ENCODE data around the gene RPS6KB2.

The RPS6KB2 gene

DNA sequence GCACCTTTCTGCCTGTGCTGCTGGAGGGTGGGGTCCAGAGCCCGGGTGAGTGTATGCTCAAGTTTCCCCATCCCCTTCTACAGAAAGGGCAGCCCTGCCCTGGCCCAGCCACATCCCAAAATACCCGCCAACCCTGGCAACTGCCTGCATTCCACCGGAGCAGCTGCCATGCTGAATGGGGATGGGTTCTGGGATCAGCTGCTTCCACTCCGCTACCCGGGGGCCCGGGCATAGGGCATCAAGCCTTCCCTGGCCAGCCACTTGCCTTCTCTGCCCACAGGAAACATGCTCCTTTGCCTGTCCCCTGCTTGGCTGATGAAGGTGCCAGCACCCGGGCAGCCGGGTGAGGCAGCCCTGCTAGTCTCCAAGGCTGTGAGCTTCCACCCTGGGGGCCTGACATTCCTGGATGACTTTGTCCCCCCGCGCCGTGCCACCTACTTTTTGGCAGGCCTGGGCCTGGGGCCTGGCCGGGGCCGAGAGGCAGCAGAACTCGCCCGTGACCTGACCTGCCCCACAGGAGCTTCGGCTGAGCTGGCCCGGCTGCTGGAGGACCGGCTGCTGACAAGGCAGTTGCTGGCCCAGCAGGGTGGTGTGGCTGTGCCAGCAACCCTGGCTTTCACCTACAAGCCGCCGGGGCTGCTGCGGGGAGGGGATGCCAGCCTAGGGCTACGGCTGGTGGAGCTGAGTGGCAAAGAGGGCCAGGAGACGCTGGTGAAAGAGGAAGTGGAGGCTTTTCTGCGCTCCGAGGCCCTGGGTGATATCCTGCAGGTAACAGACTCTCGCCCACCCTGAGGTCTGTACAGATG lies 9.6 kb upstream of the RPS6KB2 start:
- DNase-seq (ENCODE audit: low read depth), result no peak

DNA sequence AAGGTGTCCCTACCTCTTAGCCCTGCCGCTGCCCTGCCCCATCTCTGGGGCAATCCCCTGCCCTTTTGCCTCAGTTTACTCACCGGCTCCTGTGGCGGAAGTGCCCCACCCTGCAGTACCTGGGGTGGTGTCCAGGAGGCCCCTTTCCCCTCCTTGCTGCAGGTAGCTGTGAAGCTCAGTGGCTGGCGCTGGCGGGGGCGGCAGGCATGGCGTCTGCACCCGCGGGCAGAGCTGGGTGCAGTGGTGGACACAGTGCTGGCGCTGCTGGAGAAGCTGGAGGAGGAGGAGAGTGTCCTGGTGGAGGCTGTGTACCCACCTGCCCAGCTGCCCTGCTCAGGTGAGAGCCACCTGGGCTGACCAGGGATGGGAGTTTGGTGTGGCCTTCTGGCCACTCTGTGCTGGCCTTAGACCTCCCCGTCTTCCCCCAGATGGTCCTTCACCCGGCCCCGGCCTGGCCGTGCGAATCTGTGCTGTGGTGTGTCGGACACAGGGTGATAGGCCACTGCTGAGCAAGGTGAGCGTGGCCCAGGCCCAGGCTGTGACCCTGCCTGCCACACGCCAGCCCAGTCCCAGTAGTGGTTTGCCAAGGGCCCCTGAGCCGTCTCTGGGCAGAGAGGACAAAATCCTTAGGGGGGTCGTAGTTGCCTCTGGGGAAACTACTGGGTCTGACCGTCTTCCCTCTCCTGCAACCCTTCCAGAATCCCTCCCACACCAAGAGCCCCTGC lies 8.8 kb upstream of the RPS6KB2 start:
- TF ChIP-seq, protein P1, sequence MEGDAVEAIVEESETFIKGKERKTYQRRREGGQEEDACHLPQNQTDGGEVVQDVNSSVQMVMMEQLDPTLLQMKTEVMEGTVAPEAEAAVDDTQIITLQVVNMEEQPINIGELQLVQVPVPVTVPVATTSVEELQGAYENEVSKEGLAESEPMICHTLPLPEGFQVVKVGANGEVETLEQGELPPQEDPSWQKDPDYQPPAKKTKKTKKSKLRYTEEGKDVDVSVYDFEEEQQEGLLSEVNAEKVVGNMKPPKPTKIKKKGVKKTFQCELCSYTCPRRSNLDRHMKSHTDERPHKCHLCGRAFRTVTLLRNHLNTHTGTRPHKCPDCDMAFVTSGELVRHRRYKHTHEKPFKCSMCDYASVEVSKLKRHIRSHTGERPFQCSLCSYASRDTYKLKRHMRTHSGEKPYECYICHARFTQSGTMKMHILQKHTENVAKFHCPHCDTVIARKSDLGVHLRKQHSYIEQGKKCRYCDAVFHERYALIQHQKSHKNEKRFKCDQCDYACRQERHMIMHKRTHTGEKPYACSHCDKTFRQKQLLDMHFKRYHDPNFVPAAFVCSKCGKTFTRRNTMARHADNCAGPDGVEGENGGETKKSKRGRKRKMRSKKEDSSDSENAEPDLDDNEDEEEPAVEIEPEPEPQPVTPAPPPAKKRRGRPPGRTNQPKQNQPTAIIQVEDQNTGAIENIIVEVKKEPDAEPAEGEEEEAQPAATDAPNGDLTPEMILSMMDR (IDR thresholded peaks at IDR 0.05; ENCODE audit: low read length, missing control alignments), result no peak
- no peak for DNase-seq (ENCODE audit: low read depth)
- no peak overlapping the region for H3K4me3 ChIP-seq (replicated peaks; ENCODE audit: low read depth, low read length)

More for the DNA sequence above, 9.6 kb upstream of the RPS6KB2 start:
- no peak overlapping the region for H3K4me3 ChIP-seq (replicated peaks; ENCODE audit: low read depth, low read length)
- TF ChIP-seq, protein P1 (IDR thresholded peaks at IDR 0.05; ENCODE audit: low read length, missing control alignments), result no peak

DNA sequence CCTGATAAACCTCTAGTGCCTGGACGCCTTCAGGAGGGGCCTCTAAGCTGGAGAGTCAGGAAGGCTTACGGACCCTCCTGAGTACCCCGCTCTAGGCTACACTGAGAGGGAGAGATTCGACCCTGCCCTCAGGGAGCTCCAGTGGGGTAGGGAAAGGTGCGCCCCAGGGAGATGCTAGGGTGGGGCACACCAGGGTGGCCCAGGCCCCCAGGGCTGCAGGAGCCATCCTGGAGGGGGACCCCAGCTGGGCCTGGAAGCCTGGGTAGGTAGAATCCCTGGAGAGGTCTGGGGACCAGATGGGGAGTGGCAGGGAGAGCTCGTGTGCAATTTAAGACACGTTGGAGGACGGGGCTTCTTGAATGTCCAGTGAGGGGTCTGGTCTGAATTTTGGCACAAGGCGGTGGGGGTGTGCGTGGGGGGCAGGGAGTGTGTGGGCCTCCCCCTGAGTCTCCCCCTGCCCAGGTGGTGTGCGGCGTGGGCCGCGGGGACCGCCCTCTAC lies 8.1 kb upstream of the RPS6KB2 start:
- TF ChIP-seq, protein P1 (IDR thresholded peaks at IDR 0.05; ENCODE audit: low read length, missing control alignments), result no peak
- peak overlapping the region; percentile 37 for H3K4me3 ChIP-seq (replicated peaks; ENCODE audit: low read depth, low read length)
- no peak for DNase-seq (ENCODE audit: low read depth)

DNA sequence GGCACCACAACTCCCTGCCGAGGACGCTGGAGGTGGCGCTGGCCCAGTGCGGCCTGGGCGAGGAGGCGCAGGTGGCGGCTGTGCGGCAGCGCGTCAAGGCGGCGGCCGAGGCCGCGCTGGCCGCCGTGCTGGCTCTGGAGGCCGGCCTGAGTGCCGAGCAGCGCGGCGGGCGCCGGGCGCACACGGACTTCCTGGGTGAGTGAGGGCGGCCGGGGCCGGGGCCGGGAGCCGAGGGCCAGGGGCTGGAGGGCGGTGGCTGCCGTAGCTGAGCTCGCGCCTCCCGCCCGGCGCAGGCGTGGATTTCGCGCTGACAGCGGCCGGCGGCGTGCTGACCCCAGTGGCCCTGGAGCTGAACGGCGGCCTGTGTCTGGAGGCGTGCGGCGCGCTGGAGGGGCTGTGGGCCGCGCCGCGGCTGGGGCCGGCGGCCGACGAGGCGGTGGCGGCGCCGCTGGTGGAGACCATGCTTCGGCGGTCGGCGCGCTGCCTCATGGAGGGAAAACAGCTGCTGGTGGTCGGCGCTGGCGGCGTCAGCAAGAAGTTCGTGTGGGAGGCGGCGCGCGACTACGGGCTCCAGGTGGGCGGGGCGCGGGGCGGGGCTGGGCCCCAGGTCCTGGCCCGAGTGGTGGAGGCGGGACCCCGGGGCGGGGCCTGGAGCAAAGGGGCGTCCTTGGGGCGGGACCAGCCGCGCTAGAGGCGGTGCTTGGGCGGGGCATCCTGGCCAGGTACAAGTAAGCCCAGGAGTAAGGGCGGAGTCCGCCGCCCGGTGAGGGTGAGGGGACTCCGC lies 7.5 kb upstream of the RPS6KB2 start:
- TF ChIP-seq, protein P1 (IDR thresholded peaks at IDR 0.05; ENCODE audit: low read length, missing control alignments), result no peak
- peak; percentile 89 for DNase-seq (ENCODE audit: low read depth)
- H3K4me3 ChIP-seq (replicated peaks; ENCODE audit: low read depth, low read length), result peak overlapping the region; percentile 37

DNA sequence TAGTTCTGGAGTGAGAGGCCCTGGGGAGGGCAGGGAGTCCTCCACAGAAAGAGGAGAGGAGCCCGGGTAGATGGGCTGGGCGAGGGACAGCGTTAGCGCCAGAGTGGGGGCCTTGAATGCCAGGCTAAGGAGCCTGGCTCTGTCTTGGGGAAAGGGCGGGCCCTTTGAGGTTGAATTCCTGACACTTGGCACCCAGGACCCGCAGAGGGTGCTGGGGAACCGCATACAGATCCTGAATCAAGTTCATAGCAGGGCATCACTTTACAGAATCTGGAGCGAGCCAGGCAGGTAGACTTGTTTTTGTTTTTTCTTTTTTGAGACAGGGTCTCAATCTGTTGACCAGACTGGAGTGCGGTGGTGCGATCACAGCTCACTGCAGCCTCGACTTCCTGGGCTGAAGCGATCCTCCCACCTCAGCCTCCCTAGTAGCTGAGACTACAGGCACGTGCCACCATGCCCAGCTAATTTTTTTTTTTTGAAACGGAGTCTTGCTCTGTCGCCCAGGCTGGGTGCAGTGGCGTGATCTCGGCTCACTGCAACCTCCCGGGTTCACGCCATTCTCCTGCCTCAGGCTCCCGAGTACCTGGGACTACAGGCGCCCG lies 6.8 kb upstream of the RPS6KB2 start:
- H3K4me3 ChIP-seq (replicated peaks; ENCODE audit: low read depth, low read length), result no peak overlapping the region
- TF ChIP-seq, protein P1 (IDR thresholded peaks at IDR 0.05; ENCODE audit: low read length, missing control alignments), result no peak
- no peak for DNase-seq (ENCODE audit: low read depth)

DNA sequence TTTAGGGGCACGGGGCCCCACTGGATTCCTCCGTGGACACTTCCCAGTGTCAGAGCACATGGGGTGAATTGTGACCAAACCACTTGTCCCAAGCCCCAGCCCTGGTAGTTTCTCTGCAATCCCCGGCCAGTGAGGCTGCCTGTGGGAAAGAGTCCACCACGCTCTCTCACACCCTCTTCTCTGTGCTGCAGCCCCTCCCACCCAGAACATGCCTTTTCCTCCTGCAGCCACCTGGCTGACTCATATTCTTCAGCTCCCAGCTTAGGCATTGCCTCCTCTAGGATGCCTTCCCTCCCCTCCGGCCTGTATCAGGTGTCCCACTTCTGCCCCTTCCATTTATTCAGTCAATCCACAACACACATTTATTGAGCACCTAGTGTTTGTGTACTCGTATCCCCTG lies 5.4 kb upstream of the RPS6KB2 start:
- TF ChIP-seq, protein P1 (IDR thresholded peaks at IDR 0.05; ENCODE audit: low read length, missing control alignments), result no peak
- H3K4me3 ChIP-seq (replicated peaks; ENCODE audit: low read depth, low read length), result no peak overlapping the region
- no peak for DNase-seq (ENCODE audit: low read depth)

All from fibroblast of pulmonary artery (primary cell).